Stimulated activated CD8-positive, alpha-beta memory T cell treated with anti-CD3 and anti-CD28 coated beads, Interleukin-7, amount 100 ng/mL, for 1 hour (primary cell): ENCODE data around the gene NOL7.

Experiments
- DNase-seq, 2 donors: peaks; one replicate each; pipeline ENCODE4 v3.0.0-alpha.2; 2020; ENCODE audit warnings: low read depth in 2 of 2

NOL7 gene

GRCh38 chr6:13654496-13654895, 39.4 kb downstream of the NOL7 start:
- no peak for DNase-seq

- no peak for DNase-seq
Observed at GRCh38 chr6:13655700-13656099, 40.6 kb downstream of the NOL7 start.

- no peak for DNase-seq
Observed at GRCh38 chr6:13660273-13660672, 45.1 kb downstream of the NOL7 start.

GRCh38 chr6:13660893-13661292, 45.8 kb downstream of the NOL7 start:
- no peak for DNase-seq

- no peak for DNase-seq
Observed at GRCh38 chr6:13661647-13662046, 46.5 kb downstream of the NOL7 start.

- no peak for DNase-seq
Observed at GRCh38 chr6:13662651-13663334, 47.7 kb downstream of the NOL7 start.

GRCh38 chr6:13663986-13664385, 48.9 kb downstream of the NOL7 start:
- no peak for DNase-seq

GRCh38 chr6:13664703-13665352, 49.7 kb downstream of the NOL7 start:
- DNase-seq: no peak

GRCh38 chr6:13666194-13667105, 51.3 kb downstream of the NOL7 start:
- DNase-seq: no peak

GRCh38 chr6:13667655-13668054, 52.5 kb downstream of the NOL7 start:
- no peak for DNase-seq

- no peak for DNase-seq
Observed at GRCh38 chr6:13668291-13668928, 53.3 kb downstream of the NOL7 start.

GRCh38 chr6:13669476-13669875, 54.3 kb downstream of the NOL7 start:
- DNase-seq: no peak
